H9 (cell line): ENCODE measurements around the gene KCNJ12. TPM values are rescaled to one million over a fixed set of nuclear protein-coding genes. Genes with fewer than 3 reads are reported as not detected.

Experiments used
- DNase-seq: peaks from one replicate; pipeline ENCODE4 v3.0.0-alpha.2; 2017
- H2AFZ ChIP-seq: one replicate; pipeline ENCODE4 v1.6.1; 2013; ENCODE audit warnings: mild to moderate bottlenecking, low read length, control low read depth, moderate library complexity
- H2AK5ac ChIP-seq: 2 replicates; pipeline ENCODE4 v1.6.1; 2013; ENCODE audit warnings: low read length, control low read depth, mixed read lengths; ENCODE audit not compliant: insufficient read length
- H2BK120ac ChIP-seq: one replicate; pipeline ENCODE4 v1.6.1; 2013; ENCODE audit warnings: low read depth, mild to moderate bottlenecking, low read length, control low read depth, inconsistent platforms; ENCODE audit not compliant: poor library complexity, severe bottlenecking
- H2BK12ac ChIP-seq: 2 replicates; pipeline ENCODE4 v1.6.1; 2013; ENCODE audit warnings: low read length, control low read depth, mixed read lengths, low read depth; ENCODE audit not compliant: insufficient read length
- H2BK15ac ChIP-seq: 2 replicates; pipeline ENCODE4 v1.6.1; 2013; ENCODE audit warnings: low read depth, low read length, control low read depth
- H2BK20ac ChIP-seq: one replicate; pipeline ENCODE4 v1.6.1; 2013; ENCODE audit warnings: low read depth, mild to moderate bottlenecking, low read length, control low read depth, inconsistent platforms; ENCODE audit not compliant: poor library complexity, severe bottlenecking
- H2BK5ac ChIP-seq: 2 replicates; pipeline ENCODE4 v1.6.1; 2013; ENCODE audit warnings: low read length, control low read depth, mixed read lengths; ENCODE audit not compliant: insufficient read length
- H3K14ac ChIP-seq: 2 replicates; pipeline ENCODE4 v1.6.1; 2013; ENCODE audit warnings: low read length, control low read depth; ENCODE audit not compliant: insufficient read depth
- H3K18ac ChIP-seq: 2 replicates; pipeline ENCODE4 v1.6.1; 2013; ENCODE audit warnings: low read depth, mild to moderate bottlenecking, mixed read lengths, low read length, control low read depth; ENCODE audit not compliant: insufficient read length
- H3K23ac ChIP-seq: 2 replicates; pipeline ENCODE4 v1.6.1; 2013; ENCODE audit warnings: low read length, control low read depth, mixed read lengths, low read depth; ENCODE audit not compliant: insufficient read length
- H3K23me2 ChIP-seq: 2 replicates; pipeline ENCODE4 v1.6.1; 2013; ENCODE audit warnings: low read depth, mild to moderate bottlenecking, mixed read lengths, low read length, control low read depth; ENCODE audit not compliant: insufficient read length, poor library complexity, severe bottlenecking
- H3K27ac ChIP-seq: 2 replicates; pipeline ENCODE4 v1.5.1; 2013; ENCODE audit warnings: low read length, control low read depth, mixed read lengths, low read depth; ENCODE audit not compliant: insufficient read length
- H3K27me3 ChIP-seq: 2 replicates; pipeline ENCODE4 v1.6.1; 2013; ENCODE audit warnings: low read length, control low read depth, inconsistent platforms; ENCODE audit not compliant: insufficient read depth
- H3K4ac ChIP-seq: 2 replicates; pipeline ENCODE4 v1.6.1; 2013; ENCODE audit warnings: low read depth, mild to moderate bottlenecking, control low read depth, inconsistent platforms, low read length, moderate library complexity
- H3K4me1 ChIP-seq: 2 replicates; pipeline ENCODE4 v1.6.1; 2013; ENCODE audit warnings: low read length, control low read depth, inconsistent platforms; ENCODE audit not compliant: insufficient read depth
- H3K4me2 ChIP-seq: 2 replicates; pipeline ENCODE4 v1.6.1; 2013; ENCODE audit warnings: low read length, control low read depth, mixed read lengths; ENCODE audit not compliant: insufficient read length, insufficient read depth
- H3K56ac ChIP-seq: 2 replicates; pipeline ENCODE4 v1.6.1; 2013; ENCODE audit warnings: low read depth, mild to moderate bottlenecking, mixed read lengths, low read length, control low read depth; ENCODE audit not compliant: insufficient read length
- H3K79me1 ChIP-seq: 2 replicates; pipeline ENCODE4 v1.6.1; 2013; ENCODE audit warnings: low read depth, mild to moderate bottlenecking, moderate library complexity, low read length, control low read depth, inconsistent platforms; ENCODE audit not compliant: insufficient read depth, poor library complexity, severe bottlenecking
- H3K79me2 ChIP-seq: 2 replicates; pipeline ENCODE4 v1.6.1; 2013; ENCODE audit warnings: low read length, control low read depth, inconsistent platforms; ENCODE audit not compliant: insufficient read depth
- H3K9ac ChIP-seq: 2 replicates; pipeline ENCODE4 v1.6.1; 2013; ENCODE audit warnings: low read length, control low read depth, mixed read lengths; ENCODE audit not compliant: insufficient read length; ENCODE audit errors: extremely low read depth
- H3K9me3 ChIP-seq: one replicate; pipeline ENCODE4 v1.6.1; 2013; ENCODE audit warnings: low read depth, low read length, inconsistent platforms; ENCODE audit not compliant: control insufficient read depth
- H3T11ph ChIP-seq: one replicate; pipeline ENCODE4 v1.6.1; 2013; ENCODE audit warnings: mild to moderate bottlenecking, low read length, control low read depth, inconsistent platforms
- H4K20me1 ChIP-seq: one replicate; pipeline ENCODE4 v1.6.1; 2013; ENCODE audit not compliant: control insufficient read depth, insufficient read length, insufficient read depth
- H4K5ac ChIP-seq: 2 replicates; pipeline ENCODE4 v1.6.1; 2013; ENCODE audit warnings: low read depth, mild to moderate bottlenecking, mixed read lengths, low read length, control low read depth; ENCODE audit not compliant: insufficient read length
- H4K8ac ChIP-seq: replicated peaks from 2 replicates; pipeline ENCODE4 v1.6.1; 2013; ENCODE audit warnings: low read length, control low read depth, mixed read lengths, low read depth; ENCODE audit not compliant: insufficient read length
- H4K91ac ChIP-seq: 2 replicates; pipeline ENCODE4 v1.6.1; 2013; ENCODE audit warnings: low read depth, mild to moderate bottlenecking, moderate library complexity, mixed read lengths, low read length, control low read depth; ENCODE audit not compliant: insufficient read length
- H3K27ac Mint-ChIP-seq, 3 experiments: 2 replicates in 2 of 3; 3 replicates in 1 of 3; pipeline ENCODE4 v1.8.0; 2020 to 2021; ENCODE audit warnings: mixed read lengths in 3 of 3, mild to moderate bottlenecking in 1 of 3, moderate library complexity in 1 of 3
- H3K27me3 Mint-ChIP-seq: 2 replicates; pipeline ENCODE4 v1.8.0; 2021; ENCODE audit warnings: low read depth, mild to moderate bottlenecking, moderate library complexity, mixed read lengths
- H3K36me3 Mint-ChIP-seq, 3 experiments: 2 replicates in 2 of 3; 3 replicates in 1 of 3; pipeline ENCODE4 v1.8.0; 2020 to 2021; ENCODE audit warnings: low read depth in 3 of 3, mixed read lengths in 3 of 3; ENCODE audit not compliant: insufficient read depth in 1 of 3
- H3K4me1 Mint-ChIP-seq, 2 experiments: 2 replicates each; pipeline ENCODE4 v1.8.0; 2020; ENCODE audit warnings: mixed read lengths in 2 of 2
- H3K4me3 Mint-ChIP-seq, 2 experiments: 2 replicates in 1 of 2; 3 replicates in 1 of 2; pipeline ENCODE4 v1.8.0; 2020 to 2021; ENCODE audit warnings: mild to moderate bottlenecking in 2 of 2, mixed read lengths in 2 of 2, moderate library complexity in 1 of 2
- H3K9me3 Mint-ChIP-seq, 2 experiments: 2 replicates in 1 of 2; 3 replicates in 1 of 2; pipeline ENCODE4 v1.8.0; 2020; ENCODE audit warnings: mild to moderate bottlenecking in 2 of 2, mixed read lengths in 2 of 2, moderate library complexity in 1 of 2
- whole genome bisulfite sequencing: extraction: QIAGEN DNeasy Blood & Tissue Kit; methylation state at CpG from one replicate; pipeline ENCODE4 v1.1.7; 2013; ENCODE audit warnings: missing lambda C conversion rate, low lambda C conversion rate, mixed read lengths; ENCODE audit not compliant: insufficient read length; ENCODE audit errors: extremely low coverage; 5-methylcytosine and 5-hydroxymethylcytosine counted together
- total RNA-seq: library from RNA; stranded (reverse); gene quantifications from 2 replicates; pipeline ENCODE4 v1.2.1, GENCODE V29; 2021
- TF ChIP-seq, protein P1 (sequence below): fragments of 200-600 bp; sonication (generic); conservative IDR thresholded peaks from 3 replicates; pipeline ENCODE4 v1.8.0; 2021; ENCODE audit warnings: antibody characterized with exemption, mild to moderate bottlenecking

The KCNJ12 gene
- total RNA-seq, 1 experiment from 2014 or later: 0.39 TPM

DNA sequence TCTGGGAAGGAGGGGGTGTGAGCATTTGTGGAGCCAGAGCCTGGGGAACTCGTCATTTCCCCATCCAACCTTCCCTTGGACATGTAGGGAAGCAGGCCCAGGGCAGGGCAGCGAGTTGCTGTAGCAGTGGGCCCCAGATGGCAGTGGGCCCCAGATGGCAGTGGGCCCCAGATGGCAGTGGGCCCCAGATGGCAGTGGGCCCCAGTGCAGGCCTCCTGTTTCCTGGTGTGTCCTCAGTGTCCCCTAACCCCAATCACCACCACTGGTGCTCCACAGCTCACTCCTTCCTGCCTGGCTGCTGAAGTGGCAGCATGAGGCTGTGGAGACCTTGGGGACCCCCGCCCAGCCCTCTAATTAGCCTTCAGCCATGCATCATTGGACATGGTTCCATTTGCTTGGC lies 4.5 kb downstream of the KCNJ12 start:
- Histone ChIP-seq H3K79me1 (no peaks in the 10 kb centered on the region), H3K27me3 (peaks cover 12% of the 10 kb centered on the region; the same call in 1 of the 2 replicates), H3K9ac (no peak overlapping the region), H3K4me1 (no peaks in the 10 kb centered on the region; the same call in 1 of the 2 replicates), H4K8ac (no peak overlapping the region), H3K9me3 (no peaks in the 10 kb centered on the region), H2BK120ac (no peak overlapping the region), H2AFZ (no peak overlapping the region), H3K18ac (no peak overlapping the region), H3K79me2 (no peaks in the 10 kb centered on the region), H4K91ac (no peak overlapping the region), H2BK5ac (no peak overlapping the region), H4K20me1 (peaks cover 2% of the 10 kb centered on the region), H3K27ac (no peak overlapping the region), H2AK5ac (no peak overlapping the region), H3K23me2 (peaks cover 15% of the 10 kb centered on the region), H2BK20ac (no peak overlapping the region), H2BK15ac (no peak overlapping the region), H4K5ac (no peak overlapping the region), H3T11ph (no peak overlapping the region), H3K14ac (no peak overlapping the region), H3K4me2 (no peak overlapping the region), H2BK12ac (no peak overlapping the region), H3K4ac (no peak overlapping the region), H3K56ac (no peak overlapping the region), H3K23ac (no peak overlapping the region)
- Mint-ChIP-seq H3K4me1 (peaks cover 0 to 14% of the 10 kb centered on the region in 2 experiments; a peak in 3 of 4 replicates), H3K27ac (no peak overlapping the region), H3K9me3 (no peaks in the 10 kb centered on the region; a peak in 1 of 5 replicates), H3K27me3 (peaks cover 34% of the 10 kb centered on the region), H3K36me3 (no peaks in the 10 kb centered on the region), H3K4me3 (no peak overlapping the region)
- no CpG with 5 or more reads among the region's 3 CpGs for WGBS
- no peak for DNase-seq
- TF ChIP-seq, protein P1, sequence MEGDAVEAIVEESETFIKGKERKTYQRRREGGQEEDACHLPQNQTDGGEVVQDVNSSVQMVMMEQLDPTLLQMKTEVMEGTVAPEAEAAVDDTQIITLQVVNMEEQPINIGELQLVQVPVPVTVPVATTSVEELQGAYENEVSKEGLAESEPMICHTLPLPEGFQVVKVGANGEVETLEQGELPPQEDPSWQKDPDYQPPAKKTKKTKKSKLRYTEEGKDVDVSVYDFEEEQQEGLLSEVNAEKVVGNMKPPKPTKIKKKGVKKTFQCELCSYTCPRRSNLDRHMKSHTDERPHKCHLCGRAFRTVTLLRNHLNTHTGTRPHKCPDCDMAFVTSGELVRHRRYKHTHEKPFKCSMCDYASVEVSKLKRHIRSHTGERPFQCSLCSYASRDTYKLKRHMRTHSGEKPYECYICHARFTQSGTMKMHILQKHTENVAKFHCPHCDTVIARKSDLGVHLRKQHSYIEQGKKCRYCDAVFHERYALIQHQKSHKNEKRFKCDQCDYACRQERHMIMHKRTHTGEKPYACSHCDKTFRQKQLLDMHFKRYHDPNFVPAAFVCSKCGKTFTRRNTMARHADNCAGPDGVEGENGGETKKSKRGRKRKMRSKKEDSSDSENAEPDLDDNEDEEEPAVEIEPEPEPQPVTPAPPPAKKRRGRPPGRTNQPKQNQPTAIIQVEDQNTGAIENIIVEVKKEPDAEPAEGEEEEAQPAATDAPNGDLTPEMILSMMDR: no peak
